NCI-H748 treated with DMSO at 0.1 percent for 48 hours (cell line): ENCODE results near the gene GOLGA6A.
"Not testable (repeated sequence)": the region's sequence is repeated elsewhere in the genome, so short reads cannot be mapped to it uniquely, and the experiment has no call there.

Experiments
- DNase-seq: peaks from one replicate; lab custom pipeline; 2025; lab: John Stamatoyannopoulos, UW

The GOLGA6A gene

DNA sequence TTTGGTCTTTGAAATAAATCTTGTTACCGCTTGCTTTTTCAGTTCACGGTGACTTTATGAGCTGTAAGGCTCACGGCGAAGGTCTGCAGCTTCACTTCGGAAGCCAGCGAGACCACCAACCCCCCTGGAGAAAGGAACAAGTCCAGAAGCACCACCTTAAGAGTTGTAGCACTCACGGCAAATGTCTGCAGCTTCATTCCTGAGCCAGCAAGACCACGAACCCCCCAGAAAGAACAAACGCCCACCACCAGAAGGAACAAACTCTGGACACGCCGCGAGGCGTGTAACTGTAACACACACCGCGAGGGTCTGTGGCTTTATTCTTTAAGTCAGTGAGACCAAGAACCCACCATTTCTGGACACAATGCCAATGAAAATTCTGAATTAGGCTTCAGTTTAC lies 28.8 kb downstream of the GOLGA6A start:
- DNase-seq: no peak

DNA sequence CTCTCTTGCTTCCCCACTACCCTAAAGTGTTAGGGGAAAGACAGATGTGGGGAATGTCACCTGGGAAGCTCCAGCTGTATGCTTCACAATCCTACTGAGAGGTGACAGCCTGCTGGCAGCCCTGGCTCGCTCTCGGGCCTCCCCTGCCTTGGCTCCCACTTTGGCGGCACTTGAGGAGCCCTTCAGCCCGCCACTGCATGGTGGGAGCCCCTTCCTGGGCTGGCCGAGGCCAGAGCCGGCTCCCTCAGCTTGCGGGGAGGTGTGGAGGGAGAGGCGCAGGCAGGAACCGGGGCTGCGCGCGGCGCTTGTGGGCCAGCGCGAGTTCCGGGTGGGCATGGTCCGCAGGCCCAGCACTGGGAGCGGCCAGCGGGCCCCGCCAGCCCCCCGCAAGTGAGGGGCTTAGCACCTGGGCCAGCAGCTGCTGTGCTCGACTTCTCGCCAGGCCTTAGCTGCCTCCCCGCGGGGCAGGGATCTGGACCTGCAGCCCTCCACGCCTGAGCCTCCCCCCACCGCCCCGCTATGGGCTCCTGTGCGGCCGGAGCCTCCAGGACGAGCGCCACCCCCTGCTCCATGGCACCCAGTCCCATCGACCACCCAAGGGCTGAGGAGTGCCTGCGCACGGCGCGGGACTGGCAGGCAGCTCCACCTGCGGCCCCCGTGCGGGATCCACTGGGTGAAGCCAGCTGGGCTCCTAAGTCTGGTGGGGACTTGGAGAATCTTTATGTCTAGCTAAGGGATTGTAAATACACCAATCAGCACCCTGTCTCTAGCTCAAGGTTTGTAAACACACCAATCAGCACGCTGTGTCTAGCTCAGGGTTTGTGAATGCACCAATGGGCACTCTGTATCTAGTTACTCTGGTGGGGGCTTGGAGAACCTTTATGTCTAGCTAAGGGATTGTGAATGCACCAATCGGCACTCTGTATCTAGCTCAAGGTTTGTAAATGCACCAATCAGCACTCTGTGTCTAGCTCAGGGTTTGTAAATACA lies 29.8 kb downstream of the GOLGA6A start:
- DNase-seq: not testable (repeated sequence)

DNA sequence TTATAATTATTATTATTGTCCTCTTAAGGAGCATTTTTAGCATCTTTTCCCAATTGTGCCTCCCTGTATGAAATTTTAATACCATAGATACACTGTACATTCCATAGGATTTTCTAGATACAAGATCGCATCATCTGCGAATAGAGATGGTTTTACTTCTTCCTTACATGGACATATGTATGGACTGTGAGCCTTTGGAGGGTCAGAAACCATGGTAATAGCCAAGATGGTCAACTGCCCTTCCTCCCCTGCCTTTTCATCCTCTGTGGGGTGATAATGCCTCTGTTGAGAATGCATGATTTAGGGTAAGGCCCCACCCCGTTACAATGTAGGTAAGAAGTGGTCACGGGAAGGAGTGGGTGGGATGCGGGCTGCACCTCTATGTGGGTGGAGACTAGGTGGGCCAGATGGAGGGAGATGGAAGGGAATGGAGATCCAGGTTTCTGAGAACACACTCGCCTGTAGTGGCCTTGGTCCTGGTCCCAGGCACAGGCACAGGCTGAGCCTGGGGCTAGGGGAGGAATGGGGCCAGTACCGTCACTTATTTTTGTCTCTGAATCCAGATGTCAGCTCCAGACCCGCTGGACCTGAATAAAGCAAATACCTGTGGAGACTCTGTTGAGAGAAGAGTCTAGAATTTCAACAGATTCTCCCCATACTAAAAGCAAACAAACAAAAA lies 31.7 kb downstream of the GOLGA6A start:
- DNase-seq: no peak

DNA sequence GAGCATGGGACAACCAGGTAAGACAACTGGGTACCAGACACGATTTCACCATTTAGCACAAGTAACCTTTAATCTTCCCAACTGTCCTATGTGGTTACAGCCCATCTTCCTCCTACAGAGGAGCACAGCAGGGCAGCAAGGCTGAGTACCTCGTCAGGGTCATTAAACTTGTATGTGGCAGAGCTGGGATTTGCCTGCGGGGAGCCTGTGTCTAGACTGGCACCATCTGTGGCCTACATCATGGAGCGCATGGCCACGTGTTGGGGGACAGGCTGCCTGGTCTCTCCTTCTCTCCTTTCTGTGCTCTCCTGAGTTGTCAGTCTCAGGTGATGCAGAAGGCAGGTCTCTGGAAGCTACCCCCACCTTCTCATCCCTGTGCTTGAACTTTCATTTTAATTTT lies 32.2 kb downstream of the GOLGA6A start:
- no peak for DNase-seq

DNA sequence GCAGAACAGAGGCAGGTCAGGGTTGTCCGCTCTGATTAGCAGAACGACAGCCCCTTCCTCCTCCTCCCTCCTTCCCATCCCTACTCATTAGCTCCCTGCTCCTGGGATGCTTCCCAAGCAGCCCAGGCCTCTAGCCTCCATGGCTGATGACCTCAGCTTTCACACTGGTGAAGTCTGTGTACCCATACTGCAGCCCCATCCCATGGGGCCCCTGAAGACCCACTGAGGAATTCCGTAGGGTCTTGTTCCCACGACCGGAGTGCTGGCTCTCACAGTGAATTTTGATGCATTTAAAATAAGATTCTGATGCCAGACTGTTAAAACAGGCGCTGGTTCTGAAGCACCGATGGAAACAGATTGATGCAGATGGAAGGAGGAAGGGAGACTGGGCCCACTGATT lies 36.1 kb downstream of the GOLGA6A start:
- no peak for DNase-seq

DNA sequence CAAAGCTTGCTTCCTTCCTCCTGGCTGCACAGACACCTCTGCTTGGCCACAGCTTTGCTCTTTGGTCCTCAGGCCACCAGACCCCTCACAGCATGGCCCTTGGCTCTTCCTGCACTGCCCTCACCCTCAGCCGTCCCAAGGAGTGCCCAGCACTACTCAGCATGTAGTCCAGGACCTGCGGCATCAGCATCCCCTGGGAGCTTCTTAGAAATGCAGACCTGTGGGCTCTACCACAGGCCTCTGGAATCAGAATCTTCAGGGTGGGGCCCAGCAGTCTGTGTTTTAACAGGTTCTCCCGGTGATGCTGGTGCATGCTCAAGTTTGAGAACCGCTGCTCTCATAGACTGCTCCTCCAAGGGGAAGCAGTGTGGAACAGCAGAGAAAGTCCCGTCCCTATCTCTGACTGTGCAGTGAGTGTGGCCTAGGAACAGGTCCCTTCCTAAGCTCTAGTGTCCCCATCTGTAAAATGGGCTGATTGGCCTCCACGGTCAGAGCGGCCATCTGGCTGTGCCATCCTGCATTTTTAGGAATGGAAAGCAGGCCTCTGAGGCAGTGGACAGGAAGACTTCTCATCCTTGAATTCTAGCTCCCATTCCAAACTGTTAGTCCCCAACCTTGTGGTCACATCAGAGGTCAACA lies 36.6 kb downstream of the GOLGA6A start:
- no peak for DNase-seq

DNA sequence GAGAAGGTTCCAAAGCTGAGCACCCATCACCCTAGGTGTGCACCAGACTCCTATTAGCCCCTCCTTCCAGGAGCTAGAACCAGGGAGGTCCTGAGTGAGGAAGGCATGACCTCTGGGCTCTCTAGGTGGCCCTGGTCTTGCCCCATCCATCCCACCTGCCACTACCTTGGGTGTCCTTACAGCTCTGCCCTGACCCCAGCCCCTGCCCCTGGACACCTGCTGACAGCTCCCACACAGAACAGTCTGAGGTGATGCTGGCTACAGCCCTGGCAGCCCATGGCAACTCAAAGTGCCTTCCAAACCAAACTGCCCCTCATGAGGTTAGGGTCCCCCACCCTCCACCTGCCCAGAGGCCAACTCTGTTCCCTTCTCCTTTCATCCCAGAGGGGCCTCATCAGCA lies 37.2 kb downstream of the GOLGA6A start:
- no peak for DNase-seq

DNA sequence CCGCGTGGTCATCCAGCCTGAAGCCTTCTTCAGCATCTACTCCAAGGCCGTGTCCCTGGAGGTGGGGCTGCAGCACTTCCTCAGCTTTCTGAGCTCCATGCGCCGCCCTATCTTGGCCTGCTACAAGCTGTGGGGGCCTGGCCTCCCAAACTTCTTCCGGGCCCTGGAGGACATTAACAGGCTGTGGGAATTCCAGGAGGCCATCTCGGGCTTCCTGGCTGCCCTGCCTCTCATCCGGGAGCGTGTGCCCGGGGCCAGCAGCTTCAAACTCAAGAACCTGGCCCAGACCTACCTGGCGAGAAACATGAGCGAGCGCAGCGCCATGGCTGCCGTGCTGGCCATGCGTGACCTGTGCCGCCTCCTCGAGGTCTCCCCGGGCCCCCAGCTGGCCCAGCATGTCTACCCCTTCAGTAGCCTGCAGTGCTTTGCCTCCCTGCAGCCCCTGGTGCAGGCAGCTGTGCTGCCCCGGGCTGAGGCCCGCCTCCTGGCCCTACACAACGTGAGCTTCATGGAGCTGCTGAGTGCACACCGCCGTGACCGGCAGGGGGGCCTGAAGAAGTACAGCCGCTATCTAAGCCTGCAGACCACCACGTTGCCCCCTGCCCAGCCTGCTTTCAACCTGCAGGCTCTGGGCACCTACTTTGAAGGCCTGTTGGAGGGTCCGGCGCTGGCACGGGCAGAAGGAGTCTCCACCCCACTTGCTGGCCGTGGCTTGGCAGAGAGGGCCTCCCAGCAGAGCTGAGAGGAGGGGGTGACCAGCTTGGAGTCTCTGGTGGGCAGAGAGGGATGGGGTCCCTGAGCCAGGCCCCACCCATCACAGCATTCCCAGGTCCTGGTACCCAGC lies 37.9 kb downstream of the GOLGA6A start:
- no peak for DNase-seq

DNA sequence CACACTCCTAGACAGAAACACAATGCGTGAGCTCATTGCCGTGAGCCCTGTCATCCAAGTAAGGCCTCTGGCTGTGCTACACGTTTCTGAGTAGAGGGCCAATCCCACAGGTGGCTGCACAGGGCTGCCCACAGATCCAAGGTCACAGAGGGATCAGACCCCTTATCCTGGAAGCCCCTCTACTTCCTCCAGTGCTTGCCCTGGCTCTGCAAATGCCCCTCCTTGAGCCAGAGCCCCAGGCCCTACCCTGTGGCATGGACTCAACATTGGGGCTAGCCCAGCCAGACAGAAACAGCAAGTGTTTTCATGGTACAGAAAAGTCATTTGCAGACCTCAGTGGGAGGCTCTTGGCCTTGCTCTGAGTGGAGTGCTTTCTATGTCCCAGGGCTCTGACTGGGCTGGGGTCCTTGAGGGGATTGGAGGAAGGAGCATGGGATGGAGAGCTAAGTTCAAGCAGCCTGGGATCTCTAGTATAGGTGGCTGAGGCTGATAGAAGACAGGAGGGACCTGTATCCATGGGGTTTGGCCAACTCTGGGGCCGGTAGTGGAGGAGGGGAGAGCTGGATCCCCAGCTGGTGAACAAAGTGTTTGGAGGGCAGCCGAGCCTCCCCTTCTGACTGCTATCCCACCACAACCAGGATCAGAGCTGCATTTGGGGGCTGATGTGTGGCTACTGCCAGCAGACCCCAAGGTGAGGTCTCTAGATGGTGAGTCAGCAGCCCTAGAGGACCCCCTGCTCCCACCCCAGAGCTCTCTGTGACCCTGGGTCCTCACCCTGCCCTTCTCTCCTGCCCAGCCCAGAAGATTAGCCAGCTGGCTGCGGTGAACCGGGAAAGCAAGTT lies 38.7 kb downstream of the GOLGA6A start:
- no peak for DNase-seq

DNA sequence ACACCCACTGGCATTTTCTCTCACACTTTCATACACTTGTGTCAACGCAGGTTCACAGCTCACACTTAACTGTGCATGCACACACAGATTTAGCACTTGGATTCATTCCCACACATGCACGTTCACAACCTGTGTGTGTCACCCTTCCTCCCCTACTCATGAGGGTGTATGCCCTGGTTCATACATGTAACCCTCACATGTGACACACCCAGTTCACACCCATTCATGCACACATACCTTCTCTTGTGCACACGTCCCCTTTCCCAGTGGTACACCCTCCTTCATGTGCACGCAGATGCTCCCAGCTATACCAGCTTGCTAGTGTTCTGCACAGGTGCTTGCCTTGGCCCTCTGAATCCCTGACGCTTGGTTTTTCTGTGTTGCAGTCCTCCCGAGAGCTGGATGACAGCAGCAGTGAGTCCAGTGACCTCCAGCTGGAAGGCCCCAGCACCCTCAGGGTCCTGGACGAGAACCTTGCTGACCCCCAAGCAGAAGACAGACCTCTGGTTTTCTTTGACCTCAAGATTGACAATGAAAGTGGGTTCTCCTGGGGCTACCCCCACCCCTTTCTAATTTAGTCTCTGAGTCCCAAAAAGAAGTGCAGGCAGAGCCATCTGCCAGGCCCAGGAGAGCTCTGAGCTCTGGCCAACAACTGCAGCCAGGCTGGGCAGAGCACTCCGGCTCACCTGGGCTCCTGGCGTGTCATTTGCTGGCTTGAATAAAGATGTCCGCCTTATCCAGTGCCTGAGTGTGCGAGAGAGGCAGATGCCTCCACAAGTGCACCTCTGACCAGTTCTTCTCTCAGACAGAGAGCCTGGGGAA lies 39.5 kb downstream of the GOLGA6A start:
- no peak for DNase-seq

DNA sequence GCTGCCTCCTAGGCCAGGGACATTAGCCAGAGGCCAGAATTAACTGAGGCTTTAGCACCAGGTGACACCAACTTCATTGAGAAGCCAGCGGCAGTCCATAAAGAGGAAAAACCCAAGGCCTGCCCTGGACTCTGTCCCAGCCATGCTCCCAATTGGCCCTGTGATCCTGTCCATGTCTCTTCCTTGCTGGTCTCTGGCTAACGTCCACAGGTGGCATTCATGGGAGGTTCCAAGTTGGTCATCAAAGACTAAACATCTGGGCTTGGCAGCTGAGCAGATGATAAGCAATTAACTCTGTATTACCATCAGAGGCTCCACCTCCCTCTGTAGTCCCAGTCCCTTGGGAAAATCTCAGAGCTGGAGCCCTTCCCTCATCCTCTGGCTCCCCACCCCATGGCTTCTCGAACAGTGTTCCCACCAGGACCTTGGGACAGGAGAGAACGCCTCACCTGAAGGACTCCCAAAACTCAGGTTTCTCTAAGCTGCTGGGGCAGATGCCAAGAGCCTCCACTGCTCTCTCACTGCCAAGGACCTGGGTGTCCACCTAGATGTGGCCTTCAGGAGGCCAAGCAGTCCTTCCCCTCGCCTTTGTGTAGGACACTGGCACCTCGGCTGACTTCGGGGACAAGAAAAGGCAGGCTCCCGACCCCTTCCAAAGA lies 40.4 kb downstream of the GOLGA6A start:
- DNase-seq: no peak

DNA sequence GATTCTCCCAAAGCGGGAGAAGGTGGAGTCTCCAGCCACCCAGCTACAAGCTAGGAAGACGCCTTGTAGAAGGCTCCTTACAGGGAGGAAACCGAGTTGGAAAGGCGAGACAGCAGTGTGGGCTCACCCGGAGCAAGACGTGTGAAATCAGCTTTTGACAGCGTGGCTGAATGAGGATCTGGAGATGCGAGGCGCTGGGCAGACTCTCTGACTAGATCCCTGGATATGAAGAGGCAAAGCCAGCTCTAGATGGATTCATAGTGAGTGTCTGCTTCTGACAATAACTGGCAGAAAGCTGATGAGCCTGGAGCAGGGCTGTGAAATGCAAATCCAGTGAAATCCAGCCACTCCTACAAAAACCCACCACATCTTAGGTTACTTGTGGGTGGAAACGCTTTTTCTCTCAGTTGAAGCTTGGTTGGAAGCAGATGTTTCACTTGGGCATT lies 41.0 kb downstream of the GOLGA6A start:
- DNase-seq: no peak

DNA sequence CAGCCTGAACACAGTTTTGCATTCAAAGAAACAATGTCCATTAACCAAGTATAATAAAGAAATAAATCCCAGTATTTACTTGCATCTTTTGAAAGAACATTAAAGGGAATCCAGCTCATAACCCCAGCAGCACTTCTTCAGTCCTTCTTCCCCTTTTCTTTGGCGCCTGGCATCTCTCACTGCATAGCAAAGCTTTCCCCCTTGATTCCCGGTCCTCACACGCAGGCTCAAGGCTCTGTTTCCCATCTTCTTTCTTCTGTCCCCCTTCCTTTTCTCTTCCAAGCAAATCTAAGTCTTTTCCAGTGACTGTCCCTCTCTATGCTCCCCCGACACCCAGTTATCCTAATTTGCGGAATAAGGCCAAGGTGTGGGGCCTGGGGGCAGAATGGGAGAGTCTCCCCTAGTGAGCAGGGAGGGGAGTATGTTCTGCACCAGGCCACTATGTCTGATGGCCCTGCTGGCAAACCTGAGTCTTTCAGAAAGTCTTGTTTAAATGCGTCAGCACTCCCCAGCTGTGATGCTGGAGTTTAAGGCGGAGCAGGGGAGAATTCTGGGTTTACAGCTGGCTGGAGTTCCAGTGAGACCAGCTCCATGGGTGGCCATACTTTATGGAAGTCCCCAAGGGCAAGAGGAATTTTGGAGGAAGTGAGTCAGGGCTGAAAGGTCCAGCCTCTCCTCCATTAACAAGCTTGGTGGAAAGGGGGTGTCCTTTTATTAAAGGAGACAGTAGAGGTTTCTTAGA lies 42.1 kb downstream of the GOLGA6A start:
- no peak for DNase-seq

DNA sequence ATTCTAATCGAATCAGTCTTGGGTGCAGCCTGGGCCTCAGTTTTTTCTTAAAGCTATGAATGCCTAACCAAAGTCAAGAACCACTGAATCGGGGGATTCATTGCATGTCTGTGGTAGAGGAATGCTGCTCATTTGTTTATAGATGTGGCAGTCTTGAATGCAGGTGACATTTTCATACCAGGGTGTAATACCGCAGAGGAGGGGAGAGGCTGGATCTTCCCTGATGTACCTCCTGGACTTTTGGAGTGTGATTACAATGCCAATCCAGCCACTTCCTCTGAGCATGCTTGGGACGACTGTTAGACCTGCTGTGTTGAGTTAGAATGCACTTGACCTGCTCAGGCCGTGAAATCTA lies 42.7 kb downstream of the GOLGA6A start:
- DNase-seq: no peak

DNA sequence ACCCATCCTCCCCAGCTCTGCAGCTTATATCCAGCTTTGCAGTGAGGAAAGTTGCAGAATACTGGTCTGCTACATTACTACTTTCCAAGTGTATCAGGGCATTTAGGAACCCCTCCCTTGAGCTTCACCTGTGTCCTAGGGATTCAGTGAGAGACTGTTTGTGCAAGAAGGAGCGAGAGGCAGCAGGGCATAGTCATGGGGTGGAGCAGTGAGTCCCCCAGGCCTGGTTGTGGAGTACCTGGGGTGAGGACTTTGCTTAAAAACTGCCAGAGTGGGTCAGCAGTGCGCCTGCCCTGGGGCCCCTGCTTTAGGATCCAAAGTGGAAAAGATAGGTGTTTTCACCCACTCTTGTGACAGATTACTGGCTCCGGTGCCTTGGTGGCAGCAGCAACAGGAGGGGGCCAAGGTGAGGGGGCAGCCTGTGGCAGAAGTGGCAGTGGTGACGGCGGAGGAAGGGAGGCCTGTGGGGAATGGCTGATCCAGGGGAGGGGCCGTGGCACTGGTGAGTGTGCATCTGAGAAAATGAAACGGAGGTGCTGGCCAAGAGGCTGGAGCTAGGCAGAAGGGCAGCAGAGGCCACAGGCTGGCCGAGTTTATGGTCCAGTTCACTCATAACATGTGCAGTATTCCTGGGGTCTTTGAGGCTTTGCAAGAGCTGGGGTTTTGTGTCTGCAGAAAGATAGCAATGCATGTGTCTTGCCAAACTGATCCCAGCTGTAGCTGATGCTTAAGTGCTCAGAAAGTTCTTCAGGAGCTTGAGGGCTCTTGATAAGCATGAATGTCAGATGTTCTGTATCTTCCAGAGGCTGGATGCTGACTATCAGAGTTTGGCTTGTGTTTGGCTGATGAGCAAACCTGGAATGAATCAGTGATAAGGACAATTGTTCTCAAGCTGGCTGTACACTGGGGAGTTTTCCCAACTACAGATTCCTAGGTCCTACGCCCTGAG lies 43.4 kb downstream of the GOLGA6A start:
- DNase-seq: no peak

DNA sequence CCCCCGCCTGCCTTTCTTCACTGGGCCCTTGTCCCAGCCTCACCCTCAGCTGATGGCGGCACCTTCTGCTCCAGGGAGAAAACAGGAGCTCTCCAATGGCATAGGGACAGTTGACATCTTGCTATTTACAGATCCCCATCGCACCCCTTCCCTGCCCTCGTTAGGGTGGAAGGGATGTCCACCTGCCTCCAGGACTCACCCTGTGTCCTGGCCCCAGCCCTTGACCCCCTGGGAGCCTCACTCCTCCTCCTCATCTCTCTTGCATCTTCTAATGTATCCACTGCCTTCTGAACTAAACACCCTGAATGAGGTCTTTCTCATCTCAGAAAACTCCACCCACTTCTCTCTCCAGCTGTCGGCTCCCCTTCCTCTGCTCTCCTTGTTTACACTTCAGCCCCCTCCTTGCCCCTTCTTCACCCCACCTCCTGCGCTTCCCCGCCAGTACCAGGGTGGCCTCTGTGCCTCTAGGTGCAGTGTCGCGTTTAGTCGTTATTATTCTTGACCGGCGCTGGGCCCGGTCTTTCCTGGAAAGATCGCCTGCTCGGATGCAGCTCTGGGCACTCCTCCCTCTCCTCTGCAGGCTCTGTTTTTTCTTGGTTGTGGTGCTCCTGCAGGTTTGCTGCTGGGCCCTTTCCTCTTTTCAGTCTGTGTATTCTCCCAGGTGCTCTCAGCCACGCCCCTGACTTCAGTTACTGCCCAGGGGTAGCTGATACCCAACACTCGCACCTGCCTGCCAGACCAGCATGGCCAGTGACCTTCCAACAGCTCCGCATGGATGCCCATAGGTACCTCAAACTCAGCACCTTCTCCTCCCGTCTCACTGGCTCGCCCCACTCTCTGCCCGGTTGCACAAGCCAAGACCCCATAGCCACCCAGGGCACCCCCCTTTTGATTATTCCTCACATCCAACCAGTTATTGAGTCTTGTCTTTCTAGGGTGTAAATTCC lies 44.9 kb downstream of the GOLGA6A start:
- no peak for DNase-seq
